Left lung (tissue), 10 donors: ENCODE results near the gene GNAL. TPM values are rescaled to one million over a fixed set of nuclear protein-coding genes. Genes with fewer than 3 reads are reported as not detected.

Source experiments
- ATAC-seq: fragments of 200-7000 bp; cut with Tn5 transposase; one replicate; pipeline ENCODE4 v1.9.1; 2020; ENCODE audit warnings: moderate library complexity
- DNase-seq, 4 donors: peaks; one replicate each; pipeline ENCODE4 v3.0.0-alpha.2; 2013 to 2020
- H3K27ac ChIP-seq, 2 donors: fragments of 200-600 bp; sonication (generic) in 1 of 2; one replicate each; pipeline versions ENCODE4 v1.5.0 to v1.8.0; 2020 to 2021
- H3K27me3 ChIP-seq, 2 donors: fragments of 200-600 bp; sonication (generic) in 1 of 2; one replicate each; pipeline versions ENCODE4 v1.5.0 to v1.8.0; 2020 to 2021
- H3K36me3 ChIP-seq, 2 donors: fragments of 200-600 bp; sonication (generic) in 1 of 2; one replicate each; pipeline versions ENCODE4 v1.5.0 to v1.8.0; 2020 to 2021
- H3K4me1 ChIP-seq, 2 donors: fragments of 200-600 bp; one replicate each; pipeline ENCODE4 v1.8.0; 2021
- H3K4me3 ChIP-seq, 2 donors: fragments of 200-600 bp; sonication (generic) in 1 of 2; one replicate each; pipeline versions ENCODE4 v1.5.0 to v1.8.0; 2020 to 2021; ENCODE audit warnings: mild to moderate bottlenecking in 1 of 2
- H3K9me3 ChIP-seq, 2 donors: fragments of 200-600 bp; sonication (generic) in 1 of 2; one replicate each; pipeline versions ENCODE4 v1.5.0 to v1.8.0; 2020 to 2021
- CTCF ChIP-seq, 2 donors: fragments of 200-600 bp; sonication (generic) in 1 of 2; IDR thresholded peaks; one replicate each; pipeline versions ENCODE4 v1.5.0 to v1.8.0; 2021; ENCODE audit warnings: antibody characterized with exemption in 2 of 2
- intact Hi-C, 2 donors: fragments of 100-400 bp; cut with DNase I; formaldehyde crosslinking; loops; one replicate each; pipeline versions ENCODE4 v1.11.2 to v1.14.2; 2022
- polyA plus RNA-seq, 6 donors: library from polyadenylated mRNA; unstranded; fragments of 120-200 nt; gene quantifications; one replicate each; pipeline ENCODE4 v1.2.1, GENCODE V29; 2013; ENCODE audit not compliant: insufficient read length in 6 of 6
- total RNA-seq, 2 donors: library from RNA; stranded (reverse); fragmentation: NEBNext Ultra II Directional; extraction: Animal tissue kit (Norgen Biotek cat#: 25700); gene quantifications; one replicate each; pipeline ENCODE4 v1.2.1, GENCODE V29; 2021
- donor health status: DM: no; HTN: yes; CAD: no.
- donor health status: DM: no; HTN: no; CAD: no.

Gene GNAL
- total and polyA plus RNA-seq, 8 donors: 1.8 to 5.7 (median 2.8) TPM

- Histone ChIP-seq H3K4me3 (no peak overlapping the region), H3K36me3 (no peaks in the 10 kb centered on the region), H3K27ac (no peak overlapping the region), H3K27me3 (peaks cover 0 to 28% of the 10 kb centered on the region in 2 donors), H3K4me1 (peaks cover 0 to 6% of the 10 kb centered on the region in 2 donors), H3K9me3 (no peaks in the 10 kb centered on the region)
- intact Hi-C loops: no loop called here
- ATAC-seq (no peak), DNase-seq (no peak)
- TF ChIP-seq CTCF (IDR thresholded peaks at IDR 0.05): no peak
Observed at GRCh38 chr18:11729556-11729955, 40.5 kb downstream of the GNAL start.

GRCh38 chr18:11733031-11733430 lies 44.0 kb downstream of the GNAL start:
- Histone ChIP-seq H3K27me3 (peaks cover 0 to 36% of the 10 kb centered on the region in 2 donors), H3K4me1 (peaks cover 0 to 6% of the 10 kb centered on the region in 2 donors), H3K9me3 (no peaks in the 10 kb centered on the region), H3K27ac (no peak overlapping the region), H3K36me3 (no peaks in the 10 kb centered on the region), H3K4me3 (no peak overlapping the region)
- ATAC-seq (peak; percentile 99), DNase-seq (peak; percentile 58 to 96 (median 76))
- intact Hi-C loops: loop anchor here in 1 of 2 donors (10.0 kb wide), 2 partner anchors 132 to 302 kb away; no protein-coding TSS in a partner anchor
- TF ChIP-seq CTCF (IDR thresholded peaks at IDR 0.05): peak; percentile 86 to 87

GRCh38 chr18:11736656-11737055 lies 47.6 kb downstream of the GNAL start:
- Histone ChIP-seq H3K27me3 (peaks cover 0 to 26% of the 10 kb centered on the region in 2 donors), H3K4me3 (no peak overlapping the region), H3K4me1 (peaks cover 0 to 6% of the 10 kb centered on the region in 2 donors), H3K27ac (no peak overlapping the region), H3K36me3 (no peaks in the 10 kb centered on the region), H3K9me3 (no peaks in the 10 kb centered on the region)
- intact Hi-C loops: loop anchor here in 1 of 2 donors (10.0 kb wide), 2 partner anchors 128 to 298 kb away; no protein-coding TSS in a partner anchor
- no peak for TF ChIP-seq CTCF (IDR thresholded peaks at IDR 0.05)
- no peak for ATAC-seq
- DNase-seq: no peak

- no peak overlapping the region for H3K27ac ChIP-seq
- ATAC-seq (no peak), DNase-seq (no peak)
- intact Hi-C loops: loop anchor here in 1 of 2 donors (10.0 kb wide), 2 partner anchors 125 to 295 kb away; no protein-coding TSS in a partner anchor
- TF ChIP-seq CTCF (IDR thresholded peaks at IDR 0.05): no peak
- H3K4me1 ChIP-seq: no peaks in the 10 kb centered on the region
- H3K9me3 ChIP-seq: no peaks in the 10 kb centered on the region
- H3K36me3 ChIP-seq: no peaks in the 10 kb centered on the region
- peaks cover 0 to 23% of the 10 kb centered on the region in 2 donors for H3K27me3 ChIP-seq
- H3K4me3 ChIP-seq: no peak overlapping the region
Observed at GRCh38 chr18:11739893-11740292, 50.8 kb downstream of the GNAL start.

- TF ChIP-seq CTCF (IDR thresholded peaks at IDR 0.05): no peak
- no peak for ATAC-seq
Observed at GRCh38 chr18:11740461-11740860, 51.4 kb downstream of the GNAL start.

More at GRCh38 chr18:11740461-11740860, 51.4 kb downstream of the GNAL start:
- Histone ChIP-seq H3K36me3 (no peaks in the 10 kb centered on the region), H3K9me3 (no peaks in the 10 kb centered on the region), H3K4me3 (no peak overlapping the region), H3K4me1 (no peaks in the 10 kb centered on the region), H3K27me3 (peaks cover 0 to 19% of the 10 kb centered on the region in 2 donors), H3K27ac (no peak overlapping the region)
- intact Hi-C loops: no loop called here
- DNase-seq: no peak
